Mammary epithelial cell (primary cell): ENCODE data around the gene ARHGAP25.

ENCODE experiments used
- CTCF ChIP-seq, 2 donors: IDR thresholded peaks in 1 of 2; conservative IDR thresholded peaks in 1 of 2; 2 replicates each; pipeline ENCODE4 v1.5.1; 2011 to 2012; ENCODE audit warnings: inconsistent platforms in 2 of 2, low read length in 2 of 2, mild to moderate bottlenecking in 2 of 2, control low read depth in 1 of 2, low read depth in 1 of 2; ENCODE audit not compliant: insufficient read depth in 1 of 2; ENCODE audit errors: extremely low read depth in 1 of 2
- EZH2 ChIP-seq: IDR thresholded peaks from 2 replicates; pipeline ENCODE4 v1.6.1; 2012; ENCODE audit warnings: low read length, inconsistent platforms, borderline replicate concordance

GRCh38 chr2:68687018-68687417 is 47.6 kb upstream of the ARHGAP25 start:
- TF ChIP-seq CTCF (conservative IDR thresholded peaks at IDR 0.05 in 1 of 2, IDR thresholded peaks at IDR 0.05 in 1 of 2; ENCODE audit: extremely low read depth in 1 of 2, insufficient read depth in 1 of 2, low read depth in 1 of 2, low read length in 2 of 2) (no peak), EZH2 (no peak)
